Ascending aorta (tissue), 2 donors: ENCODE measurements around the gene ABCA12. TPM values are rescaled to one million over a fixed set of nuclear protein-coding genes. Genes with fewer than 3 reads are reported as not detected.

Experiments used
- DNase-seq, 2 donors: peaks; one replicate each; pipeline ENCODE4 v3.0.0-alpha.2; 2019; ENCODE audit warnings: low spot score in 2 of 2
- H3K27ac ChIP-seq, 2 donors: fragments of 200-600 bp; sonication (generic); one replicate each; pipeline ENCODE4 v1.5.1; 2016 to 2017; ENCODE audit warnings: mild to moderate bottlenecking in 1 of 2
- H3K27me3 ChIP-seq: fragments of 200-600 bp; sonication (generic); one replicate; pipeline ENCODE4 v1.5.1; 2017
- H3K36me3 ChIP-seq, 2 donors: fragments of 200-600 bp; sonication (generic); one replicate each; pipeline ENCODE4 v1.5.1; 2016
- H3K4me1 ChIP-seq, 2 donors: fragments of 200-600 bp; sonication (generic); one replicate each; pipeline ENCODE4 v1.5.1; 2016 to 2017; ENCODE audit warnings: mild to moderate bottlenecking in 1 of 2
- H3K4me3 ChIP-seq, 2 donors: fragments of 200-600 bp; sonication (generic); one replicate each; pipeline ENCODE4 v1.5.1; 2016 to 2017; ENCODE audit warnings: mild to moderate bottlenecking in 1 of 2
- H3K9me3 ChIP-seq, 2 donors: fragments of 200-600 bp; sonication (generic); one replicate each; pipeline ENCODE4 v1.5.1; 2016
- intact Hi-C: fragments of 100-400 bp; cut with DNase I; formaldehyde crosslinking; loops from one replicate; pipeline ENCODE4 v1.15.1; 2023
- total RNA-seq: library from RNA; depleted of rRNA; stranded (reverse); fragments of >200 nt; gene quantifications from one replicate; pipeline ENCODE4 v1.1.0, GENCODE V29; 2016
- TF ChIP-seq, protein P1 (sequence below), 3 experiments: fragments of 200-600 bp in 2 of 3; fragments of 450-650 bp in 1 of 3; sonication (generic) in 2 of 3; IDR thresholded peaks; one replicate each; pipeline ENCODE4 v1.5.1; 2016 to 2019; ENCODE audit warnings: antibody characterized with exemption in 3 of 3, mild to moderate bottlenecking in 1 of 3, moderate library complexity in 1 of 3

Gene ABCA12
- total RNA-seq, 1 donor from 2014 or later, result not detected

DNA sequence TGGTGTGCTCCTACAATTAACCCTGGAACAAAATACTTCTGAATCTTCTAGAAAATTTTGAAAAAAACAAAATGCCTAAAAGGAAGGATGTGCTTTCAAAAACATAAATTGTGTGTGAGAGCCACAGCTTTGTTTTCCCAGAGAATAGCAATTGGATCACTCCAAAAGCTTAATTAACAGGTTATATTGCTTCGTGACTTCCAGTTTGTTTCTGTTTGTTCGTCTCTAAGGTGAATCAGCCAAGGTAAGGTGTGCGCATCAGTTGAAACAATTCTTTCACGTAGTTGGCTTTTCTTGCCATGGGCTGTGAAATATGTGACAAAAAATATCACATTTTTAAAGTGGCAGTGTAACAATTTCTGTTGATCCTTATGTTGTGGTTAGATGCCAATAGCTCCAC lies 238.7 kb downstream of the ABCA12 start:
- Histone ChIP-seq H3K4me3 (no peak overlapping the region), H3K36me3 (no peaks in the 10 kb centered on the region), H3K27me3 (no peaks in the 10 kb centered on the region), H3K4me1 (no peaks in the 10 kb centered on the region), H3K27ac (no peak overlapping the region), H3K9me3 (no peaks in the 10 kb centered on the region)
- TF ChIP-seq, protein P1, sequence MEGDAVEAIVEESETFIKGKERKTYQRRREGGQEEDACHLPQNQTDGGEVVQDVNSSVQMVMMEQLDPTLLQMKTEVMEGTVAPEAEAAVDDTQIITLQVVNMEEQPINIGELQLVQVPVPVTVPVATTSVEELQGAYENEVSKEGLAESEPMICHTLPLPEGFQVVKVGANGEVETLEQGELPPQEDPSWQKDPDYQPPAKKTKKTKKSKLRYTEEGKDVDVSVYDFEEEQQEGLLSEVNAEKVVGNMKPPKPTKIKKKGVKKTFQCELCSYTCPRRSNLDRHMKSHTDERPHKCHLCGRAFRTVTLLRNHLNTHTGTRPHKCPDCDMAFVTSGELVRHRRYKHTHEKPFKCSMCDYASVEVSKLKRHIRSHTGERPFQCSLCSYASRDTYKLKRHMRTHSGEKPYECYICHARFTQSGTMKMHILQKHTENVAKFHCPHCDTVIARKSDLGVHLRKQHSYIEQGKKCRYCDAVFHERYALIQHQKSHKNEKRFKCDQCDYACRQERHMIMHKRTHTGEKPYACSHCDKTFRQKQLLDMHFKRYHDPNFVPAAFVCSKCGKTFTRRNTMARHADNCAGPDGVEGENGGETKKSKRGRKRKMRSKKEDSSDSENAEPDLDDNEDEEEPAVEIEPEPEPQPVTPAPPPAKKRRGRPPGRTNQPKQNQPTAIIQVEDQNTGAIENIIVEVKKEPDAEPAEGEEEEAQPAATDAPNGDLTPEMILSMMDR (IDR thresholded peaks at IDR 0.05), result no peak
- intact Hi-C loops, result no loop called here
- DNase-seq, result no peak

DNA sequence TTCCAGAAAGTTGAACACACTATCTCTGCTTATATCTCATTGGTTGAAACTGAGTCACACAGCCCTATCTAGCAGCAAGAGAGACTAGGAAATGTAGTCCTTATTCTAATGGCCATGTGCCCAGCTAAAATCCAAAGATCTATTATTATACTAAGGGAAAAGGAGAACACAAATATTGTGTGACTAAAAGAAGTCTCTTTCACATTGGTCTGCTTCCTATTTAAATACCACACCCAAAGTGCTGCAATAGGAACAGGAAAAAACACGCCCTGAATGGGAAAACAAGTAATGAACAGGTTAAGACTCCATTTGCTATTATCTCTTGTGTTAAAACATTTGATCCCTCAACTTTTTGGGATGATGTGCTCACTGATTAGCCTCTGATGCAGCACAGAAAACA lies 242.2 kb downstream of the ABCA12 start:
- no peak for DNase-seq
- intact Hi-C loops, result no loop called here
- H3K36me3 ChIP-seq, result no peaks in the 10 kb centered on the region
- H3K4me1 ChIP-seq, result no peaks in the 10 kb centered on the region
- no peak overlapping the region for H3K4me3 ChIP-seq
- H3K9me3 ChIP-seq, result no peaks in the 10 kb centered on the region
- H3K27me3 ChIP-seq, result no peaks in the 10 kb centered on the region
- TF ChIP-seq, protein P1 (IDR thresholded peaks at IDR 0.05), result no peak
- H3K27ac ChIP-seq, result no peak overlapping the region

DNA sequence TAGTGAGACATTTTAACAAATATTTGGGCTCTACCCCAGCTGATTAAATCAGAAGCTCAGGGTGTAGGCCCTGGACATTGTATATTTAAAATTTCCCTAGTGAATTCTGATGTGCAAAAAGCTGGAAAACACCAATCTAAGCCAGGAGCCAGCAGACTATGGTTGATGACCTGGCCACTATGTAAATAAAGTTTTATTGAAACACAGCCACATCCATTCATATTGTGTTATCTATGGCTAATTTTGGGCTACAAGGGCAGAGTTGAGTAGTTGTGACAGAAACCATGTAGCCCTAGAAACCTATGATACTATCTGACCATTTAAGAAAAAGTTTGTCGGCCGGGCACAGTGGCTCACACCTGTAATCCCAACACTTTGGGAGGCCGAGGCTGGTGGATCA lies 243.0 kb downstream of the ABCA12 start:
- Histone ChIP-seq H3K4me3 (no peak overlapping the region), H3K36me3 (no peaks in the 10 kb centered on the region), H3K27me3 (no peaks in the 10 kb centered on the region), H3K9me3 (no peaks in the 10 kb centered on the region), H3K4me1 (no peaks in the 10 kb centered on the region), H3K27ac (no peak overlapping the region)
- TF ChIP-seq, protein P1 (IDR thresholded peaks at IDR 0.05), result no peak
- DNase-seq, result no peak
- intact Hi-C loops, result no loop called here

DNA sequence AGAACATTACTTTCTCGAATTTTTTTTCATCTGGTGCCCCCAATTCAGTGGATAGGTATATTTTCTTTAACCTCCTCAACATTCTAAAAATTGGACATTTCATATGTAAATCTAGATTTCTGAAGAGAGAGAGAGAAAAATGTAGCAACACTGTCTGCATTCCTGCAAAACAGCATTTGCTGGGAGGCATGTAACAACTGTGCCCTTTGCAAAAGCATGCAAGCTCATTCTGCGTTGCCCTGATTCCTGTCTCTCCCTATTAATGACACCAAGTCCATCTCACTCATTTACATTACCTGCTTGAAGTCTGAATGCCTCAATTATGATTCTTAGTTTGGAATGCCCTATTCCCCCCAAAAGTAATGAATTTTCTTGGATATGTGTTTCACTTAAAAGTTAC lies 249.1 kb downstream of the ABCA12 start:
- Histone ChIP-seq H3K9me3 (no peaks in the 10 kb centered on the region), H3K27ac (no peak overlapping the region), H3K36me3 (no peaks in the 10 kb centered on the region), H3K4me1 (no peaks in the 10 kb centered on the region), H3K27me3 (no peaks in the 10 kb centered on the region), H3K4me3 (no peak overlapping the region)
- no peak for DNase-seq
- TF ChIP-seq, protein P1 (IDR thresholded peaks at IDR 0.05), result no peak
- intact Hi-C loops, result no loop called here

DNA sequence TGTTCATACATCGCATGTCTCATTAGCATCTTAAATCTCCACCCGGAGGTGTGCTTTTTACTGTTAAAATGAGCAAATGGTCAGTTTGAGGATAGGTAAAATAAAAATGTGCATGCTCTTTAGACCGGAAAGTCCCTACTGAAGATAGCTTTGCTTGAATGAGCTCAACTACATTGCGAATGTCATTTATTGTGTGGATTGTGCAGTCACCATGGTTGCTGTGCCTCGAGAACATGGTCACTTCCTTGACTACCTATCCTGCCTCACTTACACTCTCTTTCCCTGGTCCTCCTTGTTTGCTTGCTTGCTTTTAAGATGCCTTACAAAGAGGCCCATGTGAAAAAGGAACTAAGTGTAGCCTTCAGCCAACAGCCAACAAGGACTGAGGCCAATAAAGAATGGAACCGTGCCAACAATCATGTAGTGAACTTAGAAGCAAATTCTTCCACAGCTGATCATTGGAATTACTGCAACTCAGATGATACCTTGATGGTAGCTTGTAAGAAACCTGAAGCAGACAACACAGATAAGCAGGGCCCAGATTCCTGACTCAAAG lies 256.7 kb downstream of the ABCA12 start:
- no peaks in the 10 kb centered on the region for H3K36me3 ChIP-seq
- intact Hi-C loops, result no loop called here

More for the DNA sequence above, 256.7 kb downstream of the ABCA12 start:
- TF ChIP-seq, protein P1 (IDR thresholded peaks at IDR 0.05), result no peak
- H3K27ac ChIP-seq, result no peak overlapping the region
- no peak overlapping the region for H3K4me3 ChIP-seq
- no peaks in the 10 kb centered on the region for H3K27me3 ChIP-seq
- H3K4me1 ChIP-seq, result no peaks in the 10 kb centered on the region
- no peak for DNase-seq
- H3K9me3 ChIP-seq, result no peaks in the 10 kb centered on the region

Other genes starting within 250 kb of the ABCA12 start
- 8.9 TPM for gene ATIC, start 173.4 kb upstream of the ABCA12 start, total RNA-seq